Mucosa of gallbladder (tissue), 1 donor: ENCODE measurements around the gene ELOA. TPM values are rescaled to one million over a fixed set of nuclear protein-coding genes. Genes with fewer than 3 reads are reported as not detected.
A peak's percentile ranks its signal among the peaks of the same experiment; 100 is the strongest.
"Not testable (repeated sequence)": the region's sequence is repeated elsewhere in the genome, so short reads cannot be mapped to it uniquely, and the experiment has no call there.

Experiments
- DNase-seq: peaks from one replicate; pipeline ENCODE4 v3.0.0-alpha.2; 2020; ENCODE audit warnings: low spot score
- total RNA-seq: library from RNA; stranded (reverse); gene quantifications from one replicate; pipeline ENCODE4 v1.2.1, GENCODE V29; 2021
- donor health status: DM: no; HTN: no; CAD: no.

The ELOA gene
- total RNA-seq, 1 donor from 2014 or later, result 35.0 TPM

GRCh38 chr1:23784846-23785245 lies 41.6 kb downstream of the ELOA start:
- no peak for DNase-seq

- DNase-seq, result no peak
Observed at GRCh38 chr1:23787701-23788100, 44.4 kb downstream of the ELOA start.

- DNase-seq, result no peak
Observed at GRCh38 chr1:23788695-23789094, 45.4 kb downstream of the ELOA start.

- DNase-seq, result peak; percentile 93
Observed at GRCh38 chr1:23790696-23791515, 47.6 kb downstream of the ELOA start, which contains the start of gene LYPLA2. LYPLA2 (plus strand) TSS chr1:23791145; CDS start chr1:23792683, 1,538 bp downstream.

GRCh38 chr1:23791516-23792047 lies 48.3 kb downstream of the ELOA start:
- no peak for DNase-seq

GRCh38 chr1:23792151-23792945 lies 49.1 kb downstream of the ELOA start:
- no peak for DNase-seq

- peak; percentile 70 for DNase-seq
Observed at GRCh38 chr1:23793018-23793781, 49.9 kb downstream of the ELOA start.

GRCh38 chr1:23793861-23794731 lies 50.8 kb downstream of the ELOA start:
- no peak for DNase-seq

GRCh38 chr1:23794732-23795182 lies 51.5 kb downstream of the ELOA start:
- DNase-seq, result not testable (repeated sequence)

GRCh38 chr1:23795676-23796465 lies 52.6 kb downstream of the ELOA start:
- DNase-seq, result no peak

- peak; percentile 30 for DNase-seq
Observed at GRCh38 chr1:23796466-23797271, 53.4 kb downstream of the ELOA start.

GRCh38 chr1:23797478-23798448 lies 54.5 kb downstream of the ELOA start:
- no peak for DNase-seq

- DNase-seq, result peak; percentile 59
Observed at GRCh38 chr1:23798662-23799142, 55.4 kb downstream of the ELOA start.

GRCh38 chr1:23799255-23799569 lies 55.9 kb downstream of the ELOA start:
- no peak for DNase-seq

GRCh38 chr1:23799570-23800399 lies 56.5 kb downstream of the ELOA start:
- peak; percentile 88 for DNase-seq

GRCh38 chr1:23800400-23801337 lies 57.4 kb downstream of the ELOA start, which contains the start of gene GALE:
GALE (minus strand) TSS chr1:23800754; CDS start chr1:23799007, 1,747 bp downstream.
- DNase-seq, result peak; percentile 97
